Prostate gland (tissue), 2 donors: Measurements from ENCODE around the gene LIPT2.
"Not testable (repeated sequence)": the region's sequence is repeated elsewhere in the genome, so short reads cannot be mapped to it uniquely, and the experiment has no call there.

Experiments
- POLR2A ChIP-seq: fragments of 450-650 bp; IDR thresholded peaks from one replicate; pipeline ENCODE4 v1.6.1; 2016; ENCODE audit warnings: antibody characterized with exemption, mild to moderate bottlenecking
- TF ChIP-seq, protein P1 (sequence below), 4 experiments: fragments of 200-600 bp in 2 of 4; fragments of 450-650 bp in 2 of 4; sonication (generic) in 2 of 4; IDR thresholded peaks; 1 replicate in 3 of 4; 2 replicates in 1 of 4; pipeline ENCODE4 v1.5.1; 2016 to 2019; ENCODE audit warnings: antibody characterized with exemption in 4 of 4, mild to moderate bottlenecking in 2 of 4, moderate library complexity in 2 of 4

DNA sequence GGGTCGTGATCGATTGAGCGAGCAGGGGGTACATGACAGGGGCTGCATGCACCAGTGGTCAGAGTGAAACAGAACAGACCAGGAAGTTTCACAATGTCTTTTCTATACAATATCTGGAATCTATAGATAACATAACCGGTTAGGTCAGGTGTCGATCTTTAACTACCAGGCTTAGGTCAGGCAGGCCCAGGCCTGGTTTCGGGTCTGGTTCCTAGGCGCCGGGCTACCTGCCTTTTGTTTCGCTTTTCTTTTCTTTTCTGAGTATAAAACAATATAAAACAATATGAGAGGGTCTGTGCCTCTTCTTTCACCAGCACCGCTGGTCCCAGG is 41.4 kb upstream of the LIPT2 start:
- TF ChIP-seq, protein P1, sequence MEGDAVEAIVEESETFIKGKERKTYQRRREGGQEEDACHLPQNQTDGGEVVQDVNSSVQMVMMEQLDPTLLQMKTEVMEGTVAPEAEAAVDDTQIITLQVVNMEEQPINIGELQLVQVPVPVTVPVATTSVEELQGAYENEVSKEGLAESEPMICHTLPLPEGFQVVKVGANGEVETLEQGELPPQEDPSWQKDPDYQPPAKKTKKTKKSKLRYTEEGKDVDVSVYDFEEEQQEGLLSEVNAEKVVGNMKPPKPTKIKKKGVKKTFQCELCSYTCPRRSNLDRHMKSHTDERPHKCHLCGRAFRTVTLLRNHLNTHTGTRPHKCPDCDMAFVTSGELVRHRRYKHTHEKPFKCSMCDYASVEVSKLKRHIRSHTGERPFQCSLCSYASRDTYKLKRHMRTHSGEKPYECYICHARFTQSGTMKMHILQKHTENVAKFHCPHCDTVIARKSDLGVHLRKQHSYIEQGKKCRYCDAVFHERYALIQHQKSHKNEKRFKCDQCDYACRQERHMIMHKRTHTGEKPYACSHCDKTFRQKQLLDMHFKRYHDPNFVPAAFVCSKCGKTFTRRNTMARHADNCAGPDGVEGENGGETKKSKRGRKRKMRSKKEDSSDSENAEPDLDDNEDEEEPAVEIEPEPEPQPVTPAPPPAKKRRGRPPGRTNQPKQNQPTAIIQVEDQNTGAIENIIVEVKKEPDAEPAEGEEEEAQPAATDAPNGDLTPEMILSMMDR (IDR thresholded peaks at IDR 0.05): not testable (repeated sequence)
- not testable (repeated sequence) for TF ChIP-seq POLR2A
